ENCODE data around the gene GNA12. TPM values are rescaled to one million over a fixed set of nuclear protein-coding genes. Genes with fewer than 3 reads are reported as not detected.

The GNA12 gene
- total RNA-seq, 2 donors from 2014 or later, result 12.2 to 17.5 TPM

DNA sequence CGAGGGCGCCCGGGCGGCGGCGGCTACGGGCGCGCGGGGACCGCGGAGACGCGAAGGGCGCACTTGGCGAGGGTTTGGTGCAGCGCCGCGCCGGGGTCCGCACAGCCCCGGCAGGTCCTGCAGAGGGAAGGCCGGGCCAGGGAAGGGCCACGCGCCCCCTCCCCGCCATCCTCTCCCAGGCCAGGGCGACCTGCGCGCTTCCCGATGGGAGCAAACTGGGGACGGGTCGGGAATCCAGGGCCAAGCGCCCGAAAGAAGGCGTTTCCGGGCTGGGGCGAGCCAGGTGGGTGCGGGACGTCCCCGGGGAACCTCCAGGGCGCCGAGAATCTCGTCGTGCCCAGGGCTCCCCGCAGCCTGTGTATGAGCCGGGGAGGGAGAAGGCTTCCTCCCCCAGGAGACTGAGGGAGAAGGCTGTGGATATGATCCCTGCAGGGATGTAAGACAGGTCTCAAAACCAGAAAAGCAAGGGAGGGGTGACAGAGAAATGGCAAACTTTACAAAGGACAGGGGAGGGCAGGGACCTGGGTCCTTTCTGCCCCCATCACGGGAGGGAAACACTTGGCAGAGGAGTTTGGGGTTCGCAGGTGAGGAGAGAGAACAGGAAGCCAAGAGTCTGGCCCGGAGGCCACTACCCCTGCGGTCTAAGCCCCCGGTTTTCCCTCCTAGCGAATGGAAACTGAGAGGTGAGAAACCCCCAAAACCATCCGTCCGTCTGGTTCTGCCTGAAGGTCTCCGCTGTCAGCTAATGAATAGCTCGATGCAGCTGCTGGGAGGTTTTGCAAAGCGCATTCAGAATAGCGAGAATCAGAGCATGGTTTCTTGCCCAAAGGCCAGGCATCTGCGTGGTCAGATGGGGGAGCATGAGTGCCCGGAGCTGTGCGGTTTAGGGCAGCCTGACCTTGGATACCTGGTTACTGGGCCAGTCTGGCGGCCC is 155.4 kb downstream of the GNA12 start:
- Histone ChIP-seq H3K27ac (no peak overlapping the region), H3K4me3 (no peak overlapping the region), H3K9me3 (no peaks in the 10 kb centered on the region), H3K36me3 (replicated peaks in 1 of 2; ENCODE audit: insufficient read depth in 1 of 2, low read depth in 2 of 2) (no peaks in the 10 kb centered on the region), H3K4me1 (peaks cover 20% of the 10 kb centered on the region), H3K27me3 (peaks cover 0 to 18% of the 10 kb centered on the region in 2 donors)
- intact Hi-C loops (cut with DNase I), result no loop called here
- DNase-seq (no peak), ATAC-seq (no peak)
- WGBS, 2 donors, result 3 to 11% methylated on average over 16 to 51 of the region's 62 CpGs
- TF ChIP-seq, protein P1, sequence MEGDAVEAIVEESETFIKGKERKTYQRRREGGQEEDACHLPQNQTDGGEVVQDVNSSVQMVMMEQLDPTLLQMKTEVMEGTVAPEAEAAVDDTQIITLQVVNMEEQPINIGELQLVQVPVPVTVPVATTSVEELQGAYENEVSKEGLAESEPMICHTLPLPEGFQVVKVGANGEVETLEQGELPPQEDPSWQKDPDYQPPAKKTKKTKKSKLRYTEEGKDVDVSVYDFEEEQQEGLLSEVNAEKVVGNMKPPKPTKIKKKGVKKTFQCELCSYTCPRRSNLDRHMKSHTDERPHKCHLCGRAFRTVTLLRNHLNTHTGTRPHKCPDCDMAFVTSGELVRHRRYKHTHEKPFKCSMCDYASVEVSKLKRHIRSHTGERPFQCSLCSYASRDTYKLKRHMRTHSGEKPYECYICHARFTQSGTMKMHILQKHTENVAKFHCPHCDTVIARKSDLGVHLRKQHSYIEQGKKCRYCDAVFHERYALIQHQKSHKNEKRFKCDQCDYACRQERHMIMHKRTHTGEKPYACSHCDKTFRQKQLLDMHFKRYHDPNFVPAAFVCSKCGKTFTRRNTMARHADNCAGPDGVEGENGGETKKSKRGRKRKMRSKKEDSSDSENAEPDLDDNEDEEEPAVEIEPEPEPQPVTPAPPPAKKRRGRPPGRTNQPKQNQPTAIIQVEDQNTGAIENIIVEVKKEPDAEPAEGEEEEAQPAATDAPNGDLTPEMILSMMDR (IDR thresholded peaks at IDR 0.05), result no peak
- no peak for TF ChIP-seq POLR2A (IDR thresholded peaks at IDR 0.05)

DNA sequence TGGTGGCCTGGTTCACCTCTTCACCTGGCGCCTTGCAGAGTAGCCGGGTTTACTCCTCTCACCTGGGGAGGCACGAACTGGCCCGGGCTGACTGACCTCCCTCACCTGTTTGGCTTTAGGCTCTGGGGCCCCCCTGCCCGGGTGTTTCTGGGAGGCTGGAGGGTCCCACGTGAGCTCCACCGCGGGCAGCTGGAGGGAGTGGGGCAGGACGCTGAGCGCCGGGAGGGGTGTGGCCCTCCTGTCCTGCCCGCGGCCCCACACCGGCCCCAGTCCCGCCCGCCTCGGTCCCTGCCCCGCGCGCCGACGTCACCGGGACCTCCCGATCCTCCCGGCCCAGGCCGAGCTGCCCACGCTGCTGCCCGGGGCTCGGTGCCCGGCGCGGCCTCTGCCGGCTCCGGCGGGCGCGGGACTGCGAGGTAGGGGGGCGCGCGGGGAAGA is 156.2 kb downstream of the GNA12 start, which contains the start of gene AMZ1:
Gene AMZ1 (plus strand): TSS at position 322 of the 438 bp plus-strand sequence. CDS start 12,250 bp downstream, outside the sequence.
- Histone ChIP-seq H3K27me3 (peaks cover 0 to 18% of the 10 kb centered on the region in 2 donors), H3K36me3 (replicated peaks in 1 of 2; ENCODE audit: insufficient read depth in 1 of 2, low read depth in 2 of 2) (no peaks in the 10 kb centered on the region), H3K4me1 (peaks cover 20% of the 10 kb centered on the region), H3K27ac (no peak within 1 kb of the TSS), H3K4me3 (no peak within 1 kb of the TSS), H3K9me3 (no peaks in the 10 kb centered on the region)
- no peak for DNase-seq
- no peak for TF ChIP-seq POLR2A (IDR thresholded peaks at IDR 0.05)
- TF ChIP-seq, protein P1 (IDR thresholded peaks at IDR 0.05), result no peak
- ATAC-seq, result no peak
- WGBS, 2 donors, result 4 to 10% methylated on average over 8 to 18 of the region's 41 CpGs
- intact Hi-C loops (cut with DNase I), result no loop called here

DNA sequence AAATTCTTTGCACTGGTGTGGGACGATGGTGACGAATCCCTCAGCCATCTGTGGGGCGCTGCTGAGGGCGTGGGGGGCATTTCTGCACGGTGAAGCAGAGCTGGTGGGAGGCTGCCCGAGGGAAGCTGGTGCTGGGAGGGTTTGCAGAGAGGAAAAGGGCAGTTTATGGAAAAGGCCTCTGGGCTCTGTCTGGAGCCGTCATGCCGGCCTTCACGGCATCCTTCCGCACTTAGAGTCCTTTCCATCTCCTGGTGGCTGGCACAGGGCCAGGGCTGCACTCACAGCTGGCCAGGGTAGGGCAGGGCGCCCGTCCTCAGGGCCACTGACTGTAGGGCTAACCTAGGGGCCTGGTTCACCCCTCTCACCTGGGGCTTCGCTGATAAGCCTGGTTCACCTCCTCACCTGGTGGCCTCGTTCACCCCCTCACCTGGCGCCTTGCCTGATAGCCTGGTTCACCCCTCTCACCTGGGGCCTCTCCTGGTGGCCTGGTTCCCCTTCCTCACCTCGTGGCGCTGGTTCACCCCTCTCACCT is 156.7 kb downstream of the GNA12 start:
- H3K27me3 ChIP-seq, result peaks cover 0 to 18% of the 10 kb centered on the region in 2 donors

DNA sequence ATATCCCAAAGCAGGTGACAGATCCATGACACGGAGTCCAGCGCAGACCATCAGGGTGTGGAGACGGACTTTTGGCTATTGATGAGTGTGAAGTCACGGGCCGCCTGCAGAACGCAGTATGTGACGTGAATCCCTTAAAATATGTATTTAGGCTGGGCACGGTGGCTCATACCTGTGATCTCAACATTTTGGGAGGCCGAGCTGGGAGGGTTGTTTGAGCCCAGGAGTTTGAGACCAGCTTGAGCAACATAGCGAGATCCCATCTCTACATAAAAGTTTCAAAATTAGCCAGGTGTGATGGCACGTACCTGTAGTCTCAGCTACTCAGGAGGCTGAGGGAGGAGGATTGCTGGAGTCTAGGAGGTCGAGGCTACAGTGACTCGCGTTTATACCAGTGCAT is 158.0 kb downstream of the GNA12 start:
- DNase-seq (no peak), ATAC-seq (no peak)
- Histone ChIP-seq H3K4me1 (peaks cover 20% of the 10 kb centered on the region), H3K4me3 (no peak overlapping the region), H3K9me3 (no peaks in the 10 kb centered on the region), H3K36me3 (replicated peaks in 1 of 2; ENCODE audit: insufficient read depth in 1 of 2, low read depth in 2 of 2) (no peaks in the 10 kb centered on the region), H3K27me3 (peaks cover 0 to 18% of the 10 kb centered on the region in 2 donors), H3K27ac (no peak overlapping the region)
- WGBS, 2 donors, result 78 to 85% methylated on average over 14 of the region's 14 CpGs
- TF ChIP-seq POLR2A (IDR thresholded peaks at IDR 0.05), result no peak
- TF ChIP-seq, protein P1 (IDR thresholded peaks at IDR 0.05), result no peak
- intact Hi-C loops (cut with DNase I), result no loop called here

More for the DNA sequence above, 156.7 kb downstream of the GNA12 start:
- Histone ChIP-seq H3K36me3 (replicated peaks in 1 of 2; ENCODE audit: insufficient read depth in 1 of 2, low read depth in 2 of 2) (no peaks in the 10 kb centered on the region), H3K4me3 (no peak overlapping the region), H3K27ac (no peak overlapping the region), H3K4me1 (peaks cover 20% of the 10 kb centered on the region), H3K9me3 (no peaks in the 10 kb centered on the region)
- TF ChIP-seq, protein P1 (IDR thresholded peaks at IDR 0.05), result no peak
- no peak for TF ChIP-seq POLR2A (IDR thresholded peaks at IDR 0.05)
- DNase-seq (peak in 2 of 4 donors; percentile 43 to 46), ATAC-seq (no peak)
- intact Hi-C loops (cut with DNase I), result no loop called here
- WGBS, 2 donors, result 32 to 48% methylated on average over 8 to 16 of the region's 17 CpGs
